Measurements from ENCODE around the gene GALNT3.

- no peak for TF ChIP-seq GATA2 (IDR thresholded peaks at IDR 0.05; ENCODE audit: low read depth, low read length)
- TF ChIP-seq GATA3 (IDR thresholded peaks at IDR 0.05; ENCODE audit: low read depth, low read length): no peak
These were observed 17.7 kb upstream of the GALNT3 start for GRCh38 chr2:165811592-165812370.
